AG04450 (cell line): ENCODE results near the gene C22orf42. TPM values are rescaled to one million over a fixed set of nuclear protein-coding genes. Genes with fewer than 3 reads are reported as not detected.

Source experiments
- CTCF ChIA-PET: fragments of 300-600, 350-600 bp; formaldehyde crosslinking; extraction: SDS; loops from one replicate; lab custom pipeline; 2022; ENCODE audit warnings: antibody characterized with exemption, inconsistent platforms; lab: Charles Lee
- POLR2A ChIA-PET: fragments of 350-600 bp; formaldehyde crosslinking; extraction: SDS; loops from one replicate; lab custom pipeline; 2021; ENCODE audit warnings: antibody characterized with exemption, inconsistent platforms; lab: Yijun Ruan, JAX
- DNase-seq: peaks from one replicate; pipeline ENCODE4 v3.0.0-alpha.2; 2011; ENCODE audit warnings: low read depth, low spot score
- H3K27ac ChIP-seq: one replicate; pipeline ENCODE4 v1.5.1; 2012; ENCODE audit warnings: low read depth, low read length, control low read depth
- H3K27me3 ChIP-seq: one replicate; pipeline ENCODE4 v1.6.0; 2012; ENCODE audit warnings: low read length; ENCODE audit not compliant: control insufficient read depth, insufficient read depth
- H3K4me3 ChIP-seq: 2 replicates; pipeline ENCODE4 v1.5.1; 2011; ENCODE audit warnings: mild to moderate bottlenecking, low read depth, low read length, control low read depth
- H3K9me3 ChIP-seq: 2 replicates; pipeline ENCODE4 v1.5.1; 2012; ENCODE audit warnings: low read length; ENCODE audit not compliant: control insufficient read depth, insufficient read depth
- polyA minus RNA-seq: library from RNA; depleted of rRNA, polyadenylated mRNA; stranded (reverse); fragments of >200 nt; gene quantifications from 2 replicates; pipeline ENCODE4 v1.2.3, GENCODE V29; 2011; rRNA and poly(A)+ RNA removed
- polyA plus RNA-seq: library from polyadenylated mRNA; depleted of rRNA; stranded (reverse); fragments of >200 nt; gene quantifications from 2 replicates; pipeline ENCODE4 v1.2.3, GENCODE V29; 2011; rRNA removed
- TF ChIP-seq, protein P1 (sequence below): IDR thresholded peaks from 2 replicates; pipeline ENCODE4 v1.5.1; 2011; ENCODE audit warnings: low read depth, low read length, control low read depth, inconsistent platforms

Gene C22orf42
- polyA plus RNA-seq (not detected in 2 replicates), polyA minus RNA-seq (not detected in 2 replicates)

GRCh38 chr22:32158712-32159533, at the start of gene C22orf42:
Gene C22orf42 (minus strand): TSS chr22:32159303. CDS start chr22:32159215, 88 bp downstream.
- Histone ChIP-seq H3K27me3 (no peaks in the 10 kb centered on the region), H3K27ac (no peak within 1 kb of the TSS), H3K4me3 (no peak within 1 kb of the TSS), H3K9me3 (no peaks in the 10 kb centered on the region)
- TF ChIP-seq, protein P1, sequence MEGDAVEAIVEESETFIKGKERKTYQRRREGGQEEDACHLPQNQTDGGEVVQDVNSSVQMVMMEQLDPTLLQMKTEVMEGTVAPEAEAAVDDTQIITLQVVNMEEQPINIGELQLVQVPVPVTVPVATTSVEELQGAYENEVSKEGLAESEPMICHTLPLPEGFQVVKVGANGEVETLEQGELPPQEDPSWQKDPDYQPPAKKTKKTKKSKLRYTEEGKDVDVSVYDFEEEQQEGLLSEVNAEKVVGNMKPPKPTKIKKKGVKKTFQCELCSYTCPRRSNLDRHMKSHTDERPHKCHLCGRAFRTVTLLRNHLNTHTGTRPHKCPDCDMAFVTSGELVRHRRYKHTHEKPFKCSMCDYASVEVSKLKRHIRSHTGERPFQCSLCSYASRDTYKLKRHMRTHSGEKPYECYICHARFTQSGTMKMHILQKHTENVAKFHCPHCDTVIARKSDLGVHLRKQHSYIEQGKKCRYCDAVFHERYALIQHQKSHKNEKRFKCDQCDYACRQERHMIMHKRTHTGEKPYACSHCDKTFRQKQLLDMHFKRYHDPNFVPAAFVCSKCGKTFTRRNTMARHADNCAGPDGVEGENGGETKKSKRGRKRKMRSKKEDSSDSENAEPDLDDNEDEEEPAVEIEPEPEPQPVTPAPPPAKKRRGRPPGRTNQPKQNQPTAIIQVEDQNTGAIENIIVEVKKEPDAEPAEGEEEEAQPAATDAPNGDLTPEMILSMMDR, result no peak
- no peak for DNase-seq
- ChIA-PET POLR2A (no interaction called here), CTCF (no interaction called here)

DNA sequence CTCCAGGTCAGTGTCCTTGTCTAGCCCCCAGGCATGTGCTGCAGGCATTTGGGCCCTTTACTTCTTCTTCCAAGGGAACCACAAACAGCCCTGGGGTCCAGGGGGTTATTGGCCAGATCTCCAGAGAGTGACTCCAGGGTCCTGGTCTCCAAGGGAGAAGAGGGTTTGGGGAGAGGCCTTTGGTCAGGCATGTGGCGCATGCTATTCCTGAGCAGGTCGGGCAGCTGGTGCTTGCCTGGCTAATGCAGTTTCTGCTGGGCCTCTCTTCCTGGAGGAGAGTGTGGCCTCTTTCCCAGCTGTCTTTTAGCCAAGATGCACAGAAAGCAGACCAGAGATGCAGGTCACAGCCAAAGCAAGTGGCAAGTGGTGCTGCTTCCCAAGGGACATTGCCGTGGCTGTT, 49.6 kb upstream of the C22orf42 start:
- H3K9me3 ChIP-seq, result peaks cover 8% of the 10 kb centered on the region; the same call in 1 of the 2 replicates
- POLR2A ChIA-PET, result no interaction called here
- CTCF ChIA-PET, result no interaction called here
- no peak overlapping the region for H3K4me3 ChIP-seq
- TF ChIP-seq, protein P1, result no peak
- no peak for DNase-seq
- H3K27me3 ChIP-seq, result peaks cover 2% of the 10 kb centered on the region
- no peak overlapping the region for H3K27ac ChIP-seq

GRCh38 chr22:32207971-32208480, 48.9 kb upstream of the C22orf42 start:
- CTCF ChIA-PET, result no interaction called here

GRCh38 chr22:32206774-32207758, 48.0 kb upstream of the C22orf42 start:
- no peak for DNase-seq
- CTCF ChIA-PET, result interaction anchor here (0.8 kb wide), 1 partner anchor 8 kb away, joined by 3 read pairs; no protein-coding TSS in a partner anchor

More at GRCh38 chr22:32207971-32208480, 48.9 kb upstream of the C22orf42 start:
- no peak overlapping the region for H3K27ac ChIP-seq
- POLR2A ChIA-PET, result interaction anchor here (0.6 kb wide), 1 partner anchor 410 kb away, joined by 3 read pairs; no protein-coding TSS in a partner anchor
- peaks cover 8% of the 10 kb centered on the region; the same call in 1 of the 2 replicates for H3K9me3 ChIP-seq
- H3K27me3 ChIP-seq, result peaks cover 2% of the 10 kb centered on the region
- H3K4me3 ChIP-seq, result no peak overlapping the region
- TF ChIP-seq, protein P1, result no peak
- DNase-seq, result no peak

More at GRCh38 chr22:32206774-32207758, 48.0 kb upstream of the C22orf42 start:
- peaks cover 2% of the 10 kb centered on the region for H3K27me3 ChIP-seq
- H3K4me3 ChIP-seq, result no peak overlapping the region
- TF ChIP-seq, protein P1, result peak; percentile 46
- peaks cover 8% of the 10 kb centered on the region; the same call in 1 of the 2 replicates for H3K9me3 ChIP-seq
- H3K27ac ChIP-seq, result no peak overlapping the region
- POLR2A ChIA-PET, result interaction anchor here (0.6 kb wide), 1 partner anchor 411 kb away, joined by 3 read pairs; no protein-coding TSS in a partner anchor
